GM10266 (cell line): ENCODE results near the gene SLC15A3.

Experiments used
- DNase-seq: peaks from one replicate; pipeline ENCODE4 v3.0.0; 2012; ENCODE audit errors: extremely low spot score
- TF ChIP-seq, protein P1 (sequence below): IDR thresholded peaks from 2 replicates; pipeline ENCODE4 v1.5.1; 2012; ENCODE audit warnings: mild to moderate bottlenecking, low read depth; ENCODE audit not compliant: control insufficient read depth, insufficient read depth; ENCODE audit errors: missing control alignments

The SLC15A3 gene

DNA sequence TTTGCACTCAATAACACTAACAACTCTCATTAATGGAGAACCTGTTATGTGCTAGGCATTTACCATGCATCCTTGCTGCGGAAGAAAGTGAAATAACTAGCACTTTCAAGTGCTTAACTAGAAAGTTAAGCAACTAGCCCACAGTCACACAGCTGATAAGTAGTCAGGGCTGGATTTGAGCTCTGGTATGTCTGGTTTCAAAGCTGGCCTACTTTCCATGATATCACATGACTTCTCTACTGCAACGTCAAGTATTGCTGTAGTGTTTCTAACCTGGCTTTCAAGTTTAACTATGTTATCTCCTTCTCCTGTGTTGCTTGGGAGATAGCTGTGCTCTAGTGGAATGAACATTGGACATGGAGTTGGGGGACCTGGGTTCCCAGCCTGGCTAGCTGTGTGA is 12.1 kb downstream of the SLC15A3 start:
- DNase-seq = no peak
- TF ChIP-seq, protein P1, sequence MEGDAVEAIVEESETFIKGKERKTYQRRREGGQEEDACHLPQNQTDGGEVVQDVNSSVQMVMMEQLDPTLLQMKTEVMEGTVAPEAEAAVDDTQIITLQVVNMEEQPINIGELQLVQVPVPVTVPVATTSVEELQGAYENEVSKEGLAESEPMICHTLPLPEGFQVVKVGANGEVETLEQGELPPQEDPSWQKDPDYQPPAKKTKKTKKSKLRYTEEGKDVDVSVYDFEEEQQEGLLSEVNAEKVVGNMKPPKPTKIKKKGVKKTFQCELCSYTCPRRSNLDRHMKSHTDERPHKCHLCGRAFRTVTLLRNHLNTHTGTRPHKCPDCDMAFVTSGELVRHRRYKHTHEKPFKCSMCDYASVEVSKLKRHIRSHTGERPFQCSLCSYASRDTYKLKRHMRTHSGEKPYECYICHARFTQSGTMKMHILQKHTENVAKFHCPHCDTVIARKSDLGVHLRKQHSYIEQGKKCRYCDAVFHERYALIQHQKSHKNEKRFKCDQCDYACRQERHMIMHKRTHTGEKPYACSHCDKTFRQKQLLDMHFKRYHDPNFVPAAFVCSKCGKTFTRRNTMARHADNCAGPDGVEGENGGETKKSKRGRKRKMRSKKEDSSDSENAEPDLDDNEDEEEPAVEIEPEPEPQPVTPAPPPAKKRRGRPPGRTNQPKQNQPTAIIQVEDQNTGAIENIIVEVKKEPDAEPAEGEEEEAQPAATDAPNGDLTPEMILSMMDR = no peak

DNA sequence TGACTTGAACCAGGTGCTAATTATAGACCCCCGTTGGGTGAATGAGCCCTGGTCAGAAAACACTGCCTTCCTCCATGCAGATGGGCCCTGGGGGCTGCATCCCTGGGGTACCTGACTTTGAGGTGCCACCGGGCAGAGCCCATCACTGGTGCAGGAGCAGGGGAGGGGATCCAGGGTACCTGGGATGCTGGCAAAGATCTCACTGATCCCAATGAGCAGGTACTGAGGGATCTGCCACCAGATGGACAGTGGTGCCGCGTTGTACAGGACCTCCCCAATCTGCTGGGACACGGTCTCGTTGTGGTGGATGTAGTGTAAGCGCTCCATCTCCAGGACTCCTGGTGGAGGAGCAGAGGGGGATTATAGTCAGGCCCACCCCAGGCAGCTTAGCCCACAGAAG is 12.7 kb downstream of the SLC15A3 start:
- TF ChIP-seq, protein P1 = no peak
- no peak for DNase-seq

DNA sequence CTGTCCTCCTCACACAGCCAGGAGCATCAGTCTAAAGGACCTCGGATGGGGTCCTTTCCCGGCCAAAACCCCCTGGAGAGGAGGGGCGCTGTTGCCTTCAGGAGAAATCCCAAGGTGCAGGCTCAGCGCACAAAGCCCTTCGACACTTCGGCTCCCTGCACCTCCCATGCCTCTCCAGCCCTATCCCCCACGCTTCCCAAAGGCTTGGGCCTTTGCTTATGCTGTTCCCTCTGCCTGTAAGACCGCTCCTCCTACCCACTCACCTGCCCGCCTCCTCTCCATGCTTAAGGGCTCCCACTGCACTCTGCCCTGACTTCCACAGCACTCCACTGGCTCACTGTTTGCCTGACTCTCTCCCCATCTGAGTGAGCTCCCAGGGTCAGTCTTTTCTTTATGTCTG is 13.5 kb downstream of the SLC15A3 start:
- TF ChIP-seq, protein P1 = no peak
- DNase-seq = no peak

DNA sequence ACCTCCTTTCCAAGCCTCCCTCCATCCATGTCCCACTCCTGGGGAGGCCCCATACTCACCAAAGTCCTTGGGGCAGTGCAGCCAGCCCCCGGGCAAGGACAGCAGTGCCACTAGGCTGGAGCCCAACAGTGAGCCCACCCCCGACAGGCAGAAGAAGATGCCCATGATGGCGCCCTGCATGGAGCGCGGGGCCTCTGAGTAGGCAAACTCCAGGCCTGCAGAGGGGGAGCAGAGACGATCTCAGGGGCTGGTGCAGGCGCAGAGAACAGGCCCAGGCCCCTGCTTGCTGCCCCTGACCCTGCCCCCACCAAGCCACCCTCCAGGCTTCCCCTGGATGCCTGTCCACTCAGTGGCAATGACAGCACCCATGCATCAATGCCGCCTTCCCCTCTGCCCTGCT is 14.2 kb downstream of the SLC15A3 start:
- no peak for DNase-seq
- TF ChIP-seq, protein P1 = no peak

DNA sequence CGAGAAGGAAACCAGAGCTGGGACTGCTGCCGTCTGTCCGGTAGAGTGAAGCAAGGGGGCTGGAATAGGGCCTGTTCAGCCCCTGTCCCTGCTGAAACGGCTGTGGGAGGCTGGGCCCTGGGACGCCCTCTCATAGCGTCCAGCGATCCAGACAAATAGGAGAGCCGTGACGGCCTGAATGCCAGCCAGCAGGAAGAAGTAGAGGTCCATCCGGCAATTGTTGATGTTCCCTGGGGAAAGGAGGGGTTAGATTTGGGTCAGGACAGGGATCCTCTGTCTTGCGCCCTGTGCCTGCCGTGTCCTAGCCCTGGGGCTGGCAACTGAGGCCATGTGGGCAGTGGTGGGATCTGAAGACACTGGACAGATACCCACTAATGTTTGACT is 14.8 kb downstream of the SLC15A3 start:
- DNase-seq = no peak
- TF ChIP-seq, protein P1 = no peak

DNA sequence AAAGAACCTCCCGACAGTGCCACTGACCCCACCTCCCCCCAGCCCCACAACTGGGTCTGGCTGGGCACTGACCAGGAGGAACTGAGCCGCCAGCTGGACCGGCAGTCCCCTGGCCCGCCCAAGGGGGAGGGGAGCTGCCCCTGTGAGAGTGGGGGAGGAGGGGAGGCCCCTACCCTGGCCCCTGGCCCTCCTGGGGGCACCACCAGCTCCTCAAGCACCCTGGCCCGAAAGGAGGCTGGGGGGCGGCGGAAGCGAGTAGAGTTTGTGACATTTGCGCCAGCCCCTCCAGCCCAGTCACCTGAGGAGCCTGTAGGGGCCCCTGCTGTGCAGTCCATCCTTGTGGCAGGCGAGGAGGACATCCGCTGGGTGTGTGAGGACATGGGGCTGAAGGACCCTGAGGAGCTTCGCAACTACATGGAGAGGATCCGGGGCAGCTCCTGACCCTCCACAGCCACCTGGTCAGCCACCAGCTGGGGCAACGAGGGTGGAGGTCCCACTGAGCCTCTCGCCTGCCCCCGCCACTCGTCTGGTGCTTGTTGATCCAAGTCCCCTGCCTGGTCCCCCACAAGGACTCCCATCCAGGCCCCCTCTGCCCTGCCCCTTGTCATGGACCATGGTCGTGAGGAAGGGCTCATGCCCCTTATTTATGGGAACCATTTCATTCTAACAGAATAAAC is 15.4 kb downstream of the SLC15A3 start:
- no peak for DNase-seq
- TF ChIP-seq, protein P1 = no peak

DNA sequence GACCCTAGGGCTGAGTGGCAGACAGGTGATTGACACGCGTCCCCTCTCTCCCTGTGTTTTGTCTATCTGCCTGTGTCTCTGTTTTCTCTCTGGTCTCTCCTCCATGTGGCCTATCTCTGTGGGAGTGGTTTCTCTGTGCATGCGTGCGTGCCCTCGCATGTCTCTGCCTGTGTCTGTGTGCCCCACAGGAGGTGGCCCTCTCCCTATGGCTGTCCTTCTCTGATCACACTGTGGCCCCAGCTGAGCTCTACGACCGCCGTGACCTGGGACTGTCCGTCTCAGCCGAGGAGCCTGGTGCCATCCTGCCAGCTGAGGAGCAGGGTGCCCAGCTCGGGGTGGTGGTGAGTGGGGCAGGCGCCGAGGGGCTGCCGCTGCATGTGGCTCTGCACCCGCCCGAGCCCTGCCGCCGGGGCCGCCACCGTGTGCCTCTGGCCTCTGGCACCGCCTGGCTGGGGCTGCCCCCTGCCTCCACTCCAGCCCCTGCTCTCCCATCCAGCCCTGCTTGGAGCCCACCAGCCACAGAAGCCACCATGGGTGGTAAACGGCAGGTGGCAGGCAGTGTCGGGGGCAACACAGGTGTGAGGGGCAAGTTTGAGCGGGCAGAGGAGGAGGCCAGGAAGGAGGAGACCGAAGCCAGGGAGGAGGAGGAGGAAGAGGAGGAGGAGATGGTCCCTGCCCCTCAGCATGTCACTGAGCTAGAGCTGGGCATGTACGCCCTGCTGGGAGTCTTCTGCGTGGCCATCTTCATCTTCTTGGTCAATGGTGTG is 16.1 kb downstream of the SLC15A3 start:
- DNase-seq = no peak
- TF ChIP-seq, protein P1 = no peak
